Measurements from ENCODE around the gene TSHZ3.

The TSHZ3 gene

DNA sequence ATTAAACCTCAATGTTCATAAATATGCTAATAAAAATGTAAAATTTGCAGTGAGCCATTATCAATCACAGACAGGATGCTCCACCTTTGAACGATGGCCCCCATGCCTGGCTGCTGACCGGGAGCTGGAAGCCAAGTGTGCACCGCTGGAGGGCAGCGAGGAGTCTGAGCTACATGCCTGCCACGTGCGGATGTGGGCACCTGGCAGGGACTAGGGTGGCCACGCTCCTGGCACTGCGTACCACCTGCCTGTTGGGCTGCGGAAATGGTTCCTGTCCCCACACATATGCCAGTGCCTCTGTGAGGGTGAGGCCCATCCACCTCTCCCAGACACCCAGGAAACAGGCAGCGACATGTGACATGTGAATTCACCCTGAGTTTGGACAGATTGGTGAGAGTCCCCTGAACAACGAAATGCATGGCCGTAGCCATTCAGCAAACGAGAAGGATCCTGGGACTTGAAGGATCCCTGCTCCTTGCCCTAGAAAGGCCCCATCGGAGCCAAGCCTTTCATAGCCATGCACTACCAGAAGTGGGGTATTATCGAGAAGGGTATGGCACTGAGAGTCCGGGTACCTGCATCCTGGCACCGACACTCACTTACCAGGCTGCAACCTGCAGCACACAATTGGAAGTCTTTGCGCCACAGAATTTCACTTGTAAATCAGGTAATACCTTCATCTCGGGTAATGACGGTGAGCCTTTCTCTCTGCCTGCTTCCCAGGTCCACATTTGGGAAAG lies 35.8 kb downstream of the TSHZ3 start:
- no peak for DNase-seq

DNA sequence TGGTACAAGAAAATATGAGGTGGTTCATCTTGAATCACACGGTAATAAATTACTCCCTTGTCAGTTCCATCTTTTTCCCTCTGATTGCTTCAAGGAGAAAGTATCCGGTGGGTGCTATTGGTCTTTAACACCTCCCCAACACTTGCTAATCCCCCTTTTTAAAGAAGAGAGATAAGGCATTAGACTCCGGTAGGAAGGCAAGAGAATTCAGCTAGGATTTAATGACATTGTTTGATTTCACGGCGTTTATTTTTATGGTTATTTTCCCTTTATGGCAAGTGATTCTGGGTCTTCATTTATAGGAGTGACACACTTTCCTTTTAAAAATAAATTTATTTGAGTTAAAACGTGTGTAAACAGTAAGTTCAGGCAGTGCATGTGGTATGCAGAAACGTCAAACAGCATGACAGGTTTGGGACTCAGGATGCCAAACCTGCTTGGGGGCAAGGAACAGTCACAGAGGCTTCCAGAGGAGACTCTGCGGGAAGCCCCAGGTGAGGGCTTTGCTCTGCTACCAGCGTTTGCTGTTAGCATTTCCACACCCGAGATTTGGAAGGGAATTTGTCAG lies 36.5 kb downstream of the TSHZ3 start:
- DNase-seq: no peak

DNA sequence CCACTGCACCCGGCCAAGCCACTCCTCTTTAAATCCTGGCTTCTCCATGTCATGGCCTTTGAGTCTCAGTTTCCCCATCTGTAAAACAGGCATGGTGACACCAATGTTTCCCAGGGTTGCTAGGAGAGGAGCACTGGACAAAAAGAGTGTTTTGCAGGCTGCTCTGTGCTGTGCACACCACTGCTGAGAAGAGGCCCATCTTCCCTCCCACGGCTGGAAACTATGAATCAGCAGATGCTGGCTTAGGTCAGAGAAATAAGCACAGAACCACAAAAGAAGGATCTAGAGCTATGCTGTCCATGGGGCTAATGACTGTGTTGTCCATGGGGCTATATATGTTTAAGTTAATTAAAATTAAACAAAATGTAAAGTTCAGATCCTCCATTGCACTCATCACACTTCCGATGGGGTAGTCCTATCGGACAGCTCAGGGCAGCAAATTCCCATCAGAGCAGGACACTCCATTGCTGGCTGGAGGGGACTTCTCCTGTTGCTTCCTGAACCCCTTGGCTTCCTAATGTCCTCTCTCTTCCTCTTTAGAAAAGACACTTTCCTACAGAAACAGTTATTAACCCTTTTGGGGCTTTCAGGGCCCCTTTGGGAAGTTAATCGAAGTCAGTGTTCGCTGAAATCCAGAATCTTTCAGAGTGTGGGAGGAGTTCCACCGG lies 37.1 kb downstream of the TSHZ3 start:
- peak; percentile 43 for DNase-seq

DNA sequence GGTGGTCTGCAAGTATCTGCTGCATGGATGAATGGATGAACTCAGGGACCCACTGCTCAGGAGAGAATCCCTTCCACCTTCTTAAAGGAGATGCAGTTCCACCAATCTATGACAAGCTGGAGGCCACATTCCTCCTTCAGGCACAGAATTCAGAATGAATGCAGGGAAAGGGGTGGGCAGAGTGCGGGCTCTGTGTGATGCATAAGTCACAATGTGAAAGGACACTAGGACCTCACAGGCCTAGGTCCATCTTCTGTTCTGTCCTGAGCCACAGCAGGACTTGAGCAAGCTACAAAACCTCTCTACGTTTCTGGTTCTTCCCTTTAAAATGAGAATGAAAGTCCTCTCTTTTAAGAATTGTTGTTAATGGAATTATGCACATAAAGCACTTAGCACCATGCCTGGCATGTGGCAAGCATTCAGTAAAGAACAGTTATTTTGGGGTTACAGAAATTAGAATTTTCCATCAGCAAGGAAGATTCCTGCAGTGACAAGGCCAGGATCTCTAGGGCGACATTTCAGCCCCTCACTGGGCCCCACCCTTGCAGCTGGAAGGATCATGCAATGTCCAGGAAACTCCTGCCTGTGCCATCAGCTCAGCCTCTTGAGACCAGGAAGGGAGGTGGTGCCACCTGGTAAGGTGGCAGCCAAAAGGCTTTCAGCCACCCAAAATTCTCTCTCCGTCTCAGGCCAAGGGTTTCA lies 38.7 kb downstream of the TSHZ3 start:
- no peak for DNase-seq

DNA sequence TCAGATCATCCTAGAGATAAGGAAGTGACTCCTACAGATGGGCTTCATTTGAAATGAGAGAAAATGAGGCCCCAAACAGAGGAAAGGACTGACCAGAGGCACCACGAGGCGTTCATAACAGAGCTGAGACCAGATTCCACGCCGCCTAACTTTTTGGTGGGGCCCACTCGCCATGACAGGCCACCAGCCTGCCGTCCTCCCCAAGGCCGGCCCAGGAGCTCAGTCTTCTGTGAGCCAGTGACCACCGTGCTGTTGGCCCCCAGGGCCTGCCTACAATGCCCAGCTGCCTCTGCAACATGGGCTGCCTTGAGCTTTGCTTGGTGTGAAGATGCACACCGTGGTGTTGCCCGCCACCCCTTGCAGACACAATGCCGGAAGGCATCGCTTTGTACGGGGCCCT lies 40.5 kb downstream of the TSHZ3 start:
- DNase-seq: no peak

DNA sequence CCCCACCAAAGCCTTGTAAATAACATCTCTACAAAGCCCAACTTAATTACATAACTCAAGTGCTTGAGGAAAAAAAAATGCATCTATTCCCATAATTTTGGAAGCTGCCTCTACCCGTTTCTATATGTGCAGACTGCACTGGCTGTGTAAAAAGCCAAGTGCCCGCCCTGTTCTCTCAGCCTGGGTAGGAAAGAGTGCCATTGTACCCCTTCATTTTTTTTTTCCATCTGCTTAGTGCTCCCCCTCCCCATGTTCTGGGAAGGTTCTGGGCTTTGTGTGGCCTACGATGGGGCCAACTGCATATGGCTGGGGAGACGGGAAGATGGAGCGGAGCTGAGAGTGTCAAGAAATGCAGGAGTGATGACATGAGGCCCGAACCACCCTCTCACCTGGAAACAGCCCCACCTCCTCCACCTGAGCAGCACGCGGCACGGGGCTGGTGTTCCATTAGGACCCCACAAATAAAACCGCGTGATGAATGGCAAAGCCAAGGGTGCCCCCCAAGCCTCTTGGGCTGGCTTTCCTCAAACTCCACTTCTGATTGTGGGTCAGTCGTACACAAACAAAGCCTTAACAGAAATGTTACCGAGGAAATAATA lies 42.1 kb downstream of the TSHZ3 start:
- DNase-seq: no peak

DNA sequence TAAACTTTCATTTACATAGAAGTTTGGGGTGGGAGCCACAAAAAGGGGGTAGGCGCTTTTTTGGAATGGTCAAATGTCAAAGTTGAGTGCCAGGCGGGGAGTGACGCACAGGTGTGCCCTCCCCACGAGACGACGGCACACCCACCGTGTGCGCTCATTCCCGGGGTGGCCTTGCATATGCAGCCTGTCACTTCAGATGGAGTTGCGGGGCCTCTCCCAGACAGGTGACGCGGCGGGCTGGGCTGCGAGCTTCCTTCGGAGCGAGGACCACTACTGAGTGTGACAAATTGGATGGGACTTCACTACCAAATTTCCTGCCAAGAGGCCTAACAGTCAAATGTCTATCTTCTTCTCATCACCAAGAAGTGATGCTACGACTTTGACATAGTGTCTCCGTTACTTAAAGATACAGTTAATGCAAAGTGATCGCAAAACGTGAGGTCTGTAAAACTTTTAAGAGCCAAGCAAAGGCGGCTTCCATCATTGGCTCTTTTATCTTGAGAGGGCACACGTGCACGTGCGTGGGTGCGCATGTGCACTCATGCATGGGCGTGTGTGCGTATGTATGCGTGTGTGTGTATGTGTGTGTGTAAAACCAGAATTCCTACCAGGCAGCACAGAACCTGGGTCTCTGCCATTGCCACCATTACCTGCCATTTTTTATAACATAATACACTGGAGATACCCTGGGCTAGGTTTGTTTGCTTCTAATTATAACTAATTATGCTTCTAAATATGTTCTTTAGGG lies 43.1 kb downstream of the TSHZ3 start:
- no peak for DNase-seq

DNA sequence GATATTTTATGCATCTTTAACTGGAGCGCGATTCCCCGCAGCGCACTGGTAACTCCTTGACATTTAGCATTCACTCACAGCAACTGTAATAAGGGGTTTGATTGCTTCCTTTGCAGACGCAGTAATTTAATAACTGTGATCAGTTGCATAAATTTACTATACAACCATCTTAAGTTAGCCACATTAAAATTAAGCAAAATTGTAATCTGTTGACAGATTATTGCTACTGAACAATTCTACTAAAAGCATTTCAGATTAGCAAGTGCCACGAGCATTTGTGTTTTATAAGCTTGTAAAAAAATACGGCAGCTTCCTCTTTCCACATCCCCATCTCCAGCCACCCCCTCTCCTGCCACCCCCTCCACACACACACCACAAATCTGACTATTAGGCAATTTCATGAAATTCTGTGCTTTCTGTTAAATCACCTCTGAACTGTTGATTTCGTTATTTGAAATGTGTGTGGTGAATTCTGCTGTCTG lies 44.4 kb downstream of the TSHZ3 start:
- no peak for DNase-seq

DNA sequence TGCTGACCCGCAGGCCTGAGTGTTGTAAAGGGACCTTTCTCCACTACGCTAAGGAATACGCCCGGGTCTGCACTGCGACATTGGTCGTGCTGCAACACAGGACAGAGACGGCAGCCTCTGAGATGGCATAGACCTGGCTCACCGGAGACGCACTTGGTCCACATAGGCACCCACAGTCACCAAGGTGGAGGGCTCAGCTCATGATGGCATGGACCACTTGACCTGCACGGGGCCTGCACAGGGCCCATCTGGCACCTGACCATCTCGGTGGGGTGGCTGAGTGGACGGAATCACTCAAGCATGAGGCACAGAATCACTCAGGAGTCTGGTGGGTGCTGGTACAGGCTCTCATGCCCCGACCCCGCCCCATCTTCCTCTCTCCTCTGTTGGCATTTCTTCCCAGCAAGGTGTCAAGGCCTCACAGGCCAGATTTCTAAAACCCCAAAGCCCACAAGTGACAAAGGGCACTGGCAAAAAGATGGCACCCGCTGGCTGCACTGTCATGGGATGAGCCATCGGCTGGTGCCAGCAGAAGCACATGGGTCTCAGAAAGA lies 45.9 kb downstream of the TSHZ3 start:
- no peak for DNase-seq

DNA sequence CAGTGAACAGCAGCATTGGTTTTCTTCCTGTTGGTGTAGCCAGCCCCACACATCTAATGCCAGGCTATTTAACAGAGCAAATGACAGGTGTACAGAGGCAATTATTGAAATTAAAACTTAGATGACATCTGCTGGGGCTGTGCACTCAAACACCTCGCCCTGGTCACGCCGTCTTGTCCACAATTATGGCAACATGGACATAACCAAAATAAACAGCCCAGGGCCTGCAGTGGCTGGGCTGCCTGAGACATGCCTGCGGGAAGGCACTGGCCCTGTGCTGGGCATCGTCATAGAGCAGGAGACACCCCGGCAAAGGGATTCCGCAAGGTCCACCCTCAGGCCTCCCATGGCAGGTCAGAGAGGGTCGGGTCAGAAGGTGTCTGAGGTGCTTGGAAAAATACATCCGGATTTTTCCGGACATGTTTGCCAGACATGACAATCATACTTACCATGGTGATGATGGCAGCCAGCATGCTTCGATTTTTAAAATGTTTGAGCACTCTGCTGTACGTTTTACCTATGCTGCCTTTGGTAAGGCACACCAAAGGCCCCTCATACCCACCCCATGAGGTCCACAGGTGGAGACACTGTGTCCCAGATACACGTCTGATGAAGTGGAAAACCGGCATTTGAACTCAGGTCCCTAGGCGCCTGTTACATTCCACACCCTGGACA lies 47.8 kb downstream of the TSHZ3 start:
- DNase-seq: no peak

DNA sequence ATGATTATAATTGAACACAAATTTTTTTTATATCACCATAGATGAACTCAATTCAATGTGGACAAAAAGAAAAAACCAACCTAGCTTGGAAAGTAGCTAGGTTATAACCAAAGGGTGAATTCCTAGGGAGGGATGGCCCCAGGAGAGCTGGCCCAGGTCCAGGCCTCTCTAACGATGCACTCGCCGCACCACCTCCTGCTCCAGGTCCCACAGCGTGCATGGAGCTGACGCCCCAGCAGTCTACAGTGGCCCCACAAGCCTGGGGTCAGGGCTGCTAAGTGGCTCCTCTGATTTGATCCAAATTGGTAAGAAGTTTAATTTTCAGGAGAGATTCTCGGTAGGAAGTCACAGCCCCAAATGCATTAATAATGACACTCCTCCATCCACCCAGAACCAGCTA lies 48.8 kb downstream of the TSHZ3 start:
- no peak for DNase-seq

DNA sequence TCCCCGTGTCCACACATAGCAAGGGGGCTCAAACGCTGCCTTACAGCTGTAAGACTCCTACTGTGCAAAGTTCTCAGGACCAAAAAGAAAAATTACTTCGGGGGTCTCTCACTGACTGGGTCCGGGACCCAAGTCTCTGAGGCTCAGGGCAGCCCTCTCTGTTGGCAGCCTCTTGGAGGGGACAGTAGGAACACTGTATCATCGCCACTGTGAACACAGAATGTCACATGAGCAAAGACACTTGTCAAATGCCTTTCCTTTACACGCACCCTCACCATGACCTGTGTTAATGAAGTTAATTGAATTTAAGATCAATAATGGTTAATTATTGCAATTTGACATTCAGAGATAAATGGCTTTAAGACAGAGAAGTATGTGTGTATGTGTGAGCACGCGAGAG lies 49.6 kb downstream of the TSHZ3 start:
- DNase-seq: no peak

DNA sequence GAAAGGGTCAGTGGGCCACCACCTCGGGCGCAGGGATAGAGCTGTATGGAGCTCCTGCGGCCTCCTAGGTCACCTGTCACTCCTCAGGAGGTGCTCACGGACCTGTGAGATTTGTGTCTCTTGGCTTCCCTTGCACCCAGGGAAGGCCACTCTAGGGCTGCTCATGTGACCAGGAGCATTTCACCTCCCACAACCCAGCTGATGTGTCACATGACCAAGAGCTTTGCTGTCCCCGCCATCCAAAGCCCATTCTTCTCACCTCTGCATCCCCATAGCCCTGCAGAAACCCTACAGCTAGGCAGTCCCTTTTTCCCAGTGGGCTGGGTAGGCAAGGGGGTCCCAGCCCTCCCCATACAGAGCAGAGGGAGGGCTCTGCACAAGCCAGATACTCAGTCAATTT lies 51.2 kb downstream of the TSHZ3 start:
- no peak for DNase-seq

DNA sequence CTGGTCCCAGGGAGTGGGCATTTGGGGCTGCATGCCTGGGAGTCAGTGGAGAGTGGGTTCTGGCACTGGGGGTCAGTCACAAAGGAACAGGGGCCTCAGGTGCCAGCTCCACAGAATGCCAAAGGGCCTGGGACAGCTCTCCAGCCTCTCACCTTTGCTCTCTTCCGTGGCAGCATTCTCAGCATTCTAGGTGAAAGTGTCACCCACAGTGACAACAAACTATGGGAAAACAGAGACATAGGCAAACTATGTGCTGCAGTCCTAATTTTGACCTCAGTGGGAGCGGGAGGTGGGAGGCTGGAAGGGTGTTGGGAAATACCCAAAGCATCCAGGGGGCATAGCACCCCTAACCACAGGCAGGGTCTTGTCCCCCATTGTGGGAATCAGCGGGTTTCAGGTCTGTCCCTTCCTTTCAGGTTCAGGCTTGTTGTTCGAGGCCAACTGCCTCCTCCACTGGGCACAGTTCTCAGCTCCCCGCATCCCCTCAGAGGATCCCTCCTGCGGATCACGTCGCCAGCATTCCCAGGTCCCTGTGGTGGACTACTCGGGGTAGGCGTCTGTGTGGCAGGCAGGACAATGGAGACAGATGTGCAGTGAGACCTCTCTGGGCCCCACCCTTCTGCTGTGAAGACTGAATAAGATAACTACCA lies 52.4 kb downstream of the TSHZ3 start:
- DNase-seq: no peak

DNA sequence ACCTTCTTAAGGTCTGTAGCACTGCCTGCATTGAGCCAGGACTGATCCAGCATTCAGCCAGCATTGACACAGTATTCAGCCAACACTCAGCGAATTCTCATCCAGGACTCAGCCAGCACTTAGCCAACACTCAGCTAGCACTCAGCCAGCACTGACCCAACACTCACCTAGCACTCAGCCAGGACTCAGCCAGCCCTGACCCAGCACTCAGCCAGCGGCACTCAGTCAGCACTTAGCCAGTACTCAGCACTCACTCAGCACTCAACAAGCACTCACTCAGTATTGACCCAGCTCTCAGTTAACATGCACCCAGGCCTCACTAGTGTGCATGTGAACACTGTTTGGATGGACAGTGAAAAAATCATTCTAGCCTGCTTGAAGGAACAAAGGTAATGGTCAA lies 55.0 kb downstream of the TSHZ3 start:
- DNase-seq: no peak

DNA sequence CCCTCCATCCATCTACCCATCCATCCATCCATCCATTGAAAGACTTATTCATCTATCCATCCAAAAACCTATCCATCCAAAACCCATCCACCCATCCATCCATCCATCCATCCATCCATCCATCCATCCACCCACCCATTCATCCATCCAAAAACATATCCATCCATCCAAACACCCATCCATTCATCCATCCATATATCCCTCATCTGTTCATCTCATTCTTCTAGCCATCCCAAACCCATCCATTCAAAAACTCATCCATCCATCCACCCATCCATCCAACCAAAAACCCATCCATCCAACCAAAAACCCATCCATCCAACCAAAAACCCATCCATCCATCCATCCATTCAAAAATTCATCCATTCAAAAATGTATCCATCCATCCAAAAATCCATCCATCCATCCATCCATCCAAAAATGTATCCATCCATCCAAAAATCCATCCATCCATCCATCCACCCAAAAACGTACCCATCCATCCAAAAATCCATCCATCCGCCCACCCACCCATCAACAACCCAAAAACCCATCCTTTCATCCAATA lies 56.5 kb downstream of the TSHZ3 start:
- DNase-seq: no peak

DNA sequence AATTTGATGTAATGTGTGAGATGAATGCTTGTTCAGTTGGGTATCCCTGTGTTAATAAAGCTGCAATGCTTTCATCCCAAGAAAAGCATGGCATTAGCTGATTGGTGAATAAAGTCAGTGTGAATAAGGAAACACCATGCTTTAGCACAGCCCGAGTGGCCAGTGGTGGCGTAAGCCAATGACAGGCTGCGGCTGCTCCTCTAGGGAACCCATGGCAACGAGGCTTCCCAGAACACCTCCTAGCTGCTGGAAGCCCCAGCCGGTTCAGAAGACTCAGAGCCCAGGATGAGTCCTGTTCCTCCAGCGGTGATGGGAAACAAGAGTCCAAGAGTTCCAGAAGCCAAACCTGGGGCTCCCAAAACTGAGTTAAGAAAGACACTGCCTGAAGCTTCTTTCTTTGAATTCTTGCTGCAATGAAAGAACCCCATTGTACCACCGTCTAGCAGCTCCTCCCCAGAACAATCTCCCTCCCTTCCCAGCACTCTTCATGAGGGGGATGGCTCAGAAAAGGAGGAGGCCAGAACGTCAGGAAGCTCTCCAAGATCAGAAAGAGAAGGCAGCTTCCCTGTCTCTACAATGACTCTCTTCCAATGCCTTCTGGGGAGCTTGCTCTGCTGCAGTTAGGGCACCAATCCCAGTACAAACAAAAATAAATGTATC lies 58.2 kb downstream of the TSHZ3 start:
- DNase-seq: no peak

DNA sequence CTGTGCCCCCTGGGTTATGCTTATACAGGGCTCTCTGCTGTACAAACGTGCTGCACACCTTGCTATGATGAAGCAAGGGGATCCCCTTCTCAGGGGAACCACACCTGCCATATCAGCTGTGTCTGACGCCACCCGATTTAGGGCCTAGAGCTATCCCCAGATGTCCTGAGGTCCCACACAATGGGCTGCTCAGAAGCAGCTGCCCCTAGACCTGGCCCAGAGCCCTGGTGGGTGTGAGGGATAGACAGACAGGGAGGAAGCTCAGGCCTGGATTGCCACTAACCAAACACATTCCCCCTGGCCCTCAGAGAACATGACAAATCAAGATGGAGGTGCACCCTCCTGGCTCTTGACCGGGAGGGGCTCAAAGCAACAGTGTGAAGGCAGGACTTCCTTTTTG lies 59.3 kb downstream of the TSHZ3 start:
- DNase-seq: no peak

DNA sequence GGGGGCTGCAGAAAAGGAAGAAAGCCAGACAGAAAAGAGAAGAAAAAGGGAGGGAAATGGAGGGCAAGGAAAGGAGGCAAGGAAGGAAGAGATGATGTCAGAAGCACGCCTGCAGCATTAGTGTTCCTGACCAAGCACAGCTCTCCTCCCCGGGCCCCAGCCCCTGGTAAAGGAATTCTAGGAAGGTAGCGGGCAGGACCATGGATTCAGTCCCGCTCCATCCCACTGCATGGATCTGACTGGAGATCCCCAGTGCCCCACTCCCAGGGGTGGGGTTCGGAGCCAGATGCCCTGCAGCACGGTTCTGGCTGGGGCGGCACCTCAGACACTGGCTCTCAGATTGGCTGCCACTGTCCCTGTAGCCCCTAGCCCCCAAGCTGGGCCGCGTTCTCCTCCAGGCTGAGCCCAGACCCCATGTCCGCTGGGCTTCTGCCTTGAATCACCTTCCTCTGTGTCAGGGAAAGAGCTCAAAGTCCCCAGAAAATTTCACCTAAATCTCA lies 59.8 kb downstream of the TSHZ3 start:
- no peak for DNase-seq

DNA sequence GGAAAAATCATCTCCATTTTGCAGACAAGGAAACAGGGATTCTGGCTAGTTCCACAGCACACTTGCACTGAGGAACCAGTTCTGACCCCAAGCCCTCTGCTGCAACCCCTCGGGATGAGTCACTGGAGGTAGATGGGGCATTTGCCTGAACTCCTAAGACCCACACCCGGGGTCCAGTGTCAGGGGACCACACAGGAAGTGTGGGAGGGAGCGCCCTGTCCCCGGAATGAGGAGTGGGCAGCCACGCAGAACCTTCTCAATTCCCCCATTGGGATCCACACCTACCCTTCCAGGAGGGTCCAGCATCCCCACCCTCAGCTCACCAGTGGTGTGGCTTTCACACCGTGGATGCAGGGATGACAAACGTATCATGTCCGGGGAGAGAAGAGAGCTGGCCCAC lies 62.7 kb downstream of the TSHZ3 start:
- DNase-seq: no peak

All from NCI-H226 (cell line).